H1 (cell line): Measurements from ENCODE around the gene CCDC174. TPM values are rescaled to one million over a fixed set of nuclear protein-coding genes. Genes with fewer than 3 reads are reported as not detected.

Experiments
- CTCF ChIA-PET: fragments of 300-600 bp; sonication (Branson Sonifier 250); formaldehyde crosslinking; loops from one replicate; lab custom pipeline; 2021; ENCODE audit not compliant: partially characterized antibody; lab: Charles Lee
- POLR2A ChIA-PET: fragments of 300-600 bp; sonication (Branson Sonifier 250); formaldehyde crosslinking; loops from one replicate; lab custom pipeline; 2021; ENCODE audit warnings: inconsistent platforms; ENCODE audit not compliant: partially characterized antibody; lab: Charles Lee
- DNase-seq, 2 experiments: peaks; one replicate each; pipeline versions ENCODE4 v3.0.0 to v3.0.0-alpha.2; 2010 to 2022; ENCODE audit warnings: low spot score in 2 of 2, low read depth in 1 of 2, mixed read lengths in 1 of 2
- FAIRE-seq: peaks from 2 replicates; lab custom pipeline; 2011; peaks lifted over from hg19 to GRCh38; lab: Jason Lieb, UNC
- H2AFZ ChIP-seq: 2 replicates; pipeline ENCODE4 v1.8.1; 2012; ENCODE audit warnings: low read length, inconsistent platforms
- H2AK5ac ChIP-seq: 2 replicates; pipeline ENCODE4 v1.6.1; 2013; ENCODE audit warnings: low read depth, low read length
- H2BK120ac ChIP-seq: replicated peaks from 2 replicates; pipeline ENCODE3; 2013; ENCODE audit warnings: low read depth, low read length, inconsistent platforms
- H2BK12ac ChIP-seq: 2 replicates; pipeline ENCODE4 v1.6.1; 2013; ENCODE audit warnings: low read depth, low read length
- H2BK15ac ChIP-seq: 2 replicates; pipeline ENCODE4 v1.6.1; 2013; ENCODE audit warnings: low read length
- H2BK20ac ChIP-seq: 2 replicates; pipeline ENCODE4 v1.6.1; 2013; ENCODE audit warnings: low read length
- H2BK5ac ChIP-seq: 2 replicates; pipeline ENCODE4 v1.6.1; 2013; ENCODE audit warnings: low read depth, low read length
- H3K14ac ChIP-seq: 2 replicates; pipeline ENCODE4 v1.6.1; 2013; ENCODE audit warnings: inconsistent platforms; ENCODE audit not compliant: insufficient read length
- H3K18ac ChIP-seq: 2 replicates; pipeline ENCODE4 v1.6.1; 2013; ENCODE audit warnings: low read length; ENCODE audit errors: extremely low read depth
- H3K23ac ChIP-seq: 2 replicates; pipeline ENCODE4 v1.6.1; 2013; ENCODE audit warnings: inconsistent platforms; ENCODE audit not compliant: insufficient read length
- H3K23me2 ChIP-seq: 2 replicates; pipeline ENCODE4 v1.6.1; 2013; ENCODE audit warnings: low read depth, low read length
- H3K27ac ChIP-seq: 2 replicates; pipeline ENCODE4 v1.6.1; 2011; ENCODE audit warnings: low read depth, low read length, inconsistent platforms
- H3K27me3 ChIP-seq, 4 experiments: replicated peaks in 1 of 4; 1 replicate in 1 of 4; 2 replicates in 3 of 4; pipeline versions ENCODE4 v1.6.1 to v1.8.1; 2011 to 2013; ENCODE audit warnings: low read length in 3 of 4, mild to moderate bottlenecking in 3 of 4, inconsistent platforms in 2 of 4, mixed read lengths in 2 of 4, moderate library complexity in 1 of 4; ENCODE audit not compliant: control insufficient read depth in 3 of 4, insufficient read depth in 3 of 4; ENCODE audit errors: extremely low read depth in 1 of 4
- H3K36me3 ChIP-seq, 4 experiments: 2 replicates each; pipeline versions ENCODE4 v1.6.1 to v1.8.1; 2011 to 2013; ENCODE audit warnings: mild to moderate bottlenecking in 4 of 4, low read length in 3 of 4, moderate library complexity in 2 of 4, control low read depth in 1 of 4, inconsistent platforms in 1 of 4; ENCODE audit not compliant: insufficient read depth in 4 of 4, control insufficient read depth in 2 of 4
- H3K4ac ChIP-seq: replicated peaks from 2 replicates; pipeline ENCODE3; 2013; ENCODE audit warnings: low read length, low read depth, mixed read lengths, inconsistent platforms; ENCODE audit not compliant: insufficient read length
- H3K4me1 ChIP-seq, 4 experiments: replicated peaks in 1 of 4; 1 replicate in 1 of 4; 2 replicates in 3 of 4; pipeline versions ENCODE4 v1.6.1 to v1.8.1; 2011 to 2013; ENCODE audit warnings: low read length in 3 of 4, inconsistent platforms in 2 of 4, mixed read lengths in 1 of 4; ENCODE audit not compliant: insufficient read depth in 4 of 4, control insufficient read depth in 3 of 4
- H3K4me2 ChIP-seq, 2 experiments: 2 replicates each; pipeline versions ENCODE4 v1.6.1 to v1.8.1; 2011 to 2013; ENCODE audit warnings: low read depth in 2 of 2, low read length in 2 of 2, control low read depth in 1 of 2, inconsistent platforms in 1 of 2, mild to moderate bottlenecking in 1 of 2; ENCODE audit not compliant: insufficient read depth in 1 of 2
- H3K4me3 ChIP-seq, 4 experiments: fragments of 200-600, 300-600 bp in 1 of 4; sonication (generic), shearing (Covaris generic), sonication (Bioruptor Twin) in 1 of 4; 2 replicates each; pipeline versions ENCODE4 v1.5.1 to v1.8.1; 2011 to 2016; ENCODE audit warnings: low read length in 4 of 4, low read depth in 3 of 4, control low read depth in 2 of 4, inconsistent platforms in 2 of 4, mild to moderate bottlenecking in 2 of 4, mixed read lengths in 1 of 4, moderate library complexity in 1 of 4; ENCODE audit not compliant: insufficient read depth in 2 of 4; ENCODE audit errors: extremely low read depth in 1 of 4
- H3K56ac ChIP-seq: replicated peaks from 2 replicates; pipeline ENCODE3; 2013; ENCODE audit warnings: low read depth, mild to moderate bottlenecking, mixed read lengths, low read length, inconsistent platforms; ENCODE audit not compliant: insufficient read length
- H3K79me1 ChIP-seq: 2 replicates; pipeline ENCODE4 v1.6.1; 2013; ENCODE audit warnings: low read depth, low read length, control low read depth
- H3K79me2 ChIP-seq, 2 experiments: 2 replicates each; pipeline versions ENCODE4 v1.6.1 to v1.8.1; 2012 to 2013; ENCODE audit warnings: low read length in 2 of 2, mild to moderate bottlenecking in 2 of 2, inconsistent platforms in 1 of 2; ENCODE audit not compliant: insufficient read depth in 2 of 2, control insufficient read depth in 1 of 2
- H3K9ac ChIP-seq, 4 experiments: replicated peaks in 1 of 4; 1 replicate in 1 of 4; 2 replicates in 3 of 4; pipeline versions ENCODE4 v1.6.1 to v1.8.1; 2011 to 2013; ENCODE audit warnings: low read depth in 3 of 4, low read length in 3 of 4, control low read depth in 2 of 4, mild to moderate bottlenecking in 2 of 4, moderate library complexity in 2 of 4, inconsistent platforms in 1 of 4; ENCODE audit errors: extremely low read depth in 1 of 4
- H3K9me3 ChIP-seq, 2 experiments: 2 replicates each; pipeline versions ENCODE4 v1.6.1 to v1.8.1; 2012 to 2013; ENCODE audit warnings: mild to moderate bottlenecking in 2 of 2, moderate library complexity in 2 of 2, control low read depth in 1 of 2, inconsistent platforms in 1 of 2, low read depth in 1 of 2, low read length in 1 of 2, mixed read lengths in 1 of 2; ENCODE audit not compliant: insufficient read depth in 2 of 2
- H4K20me1 ChIP-seq, 2 experiments: replicated peaks in 1 of 2; 2 replicates each; pipeline versions ENCODE3 to v1.8.1; 2011 to 2013; ENCODE audit warnings: inconsistent platforms in 2 of 2, low read length in 2 of 2, mild to moderate bottlenecking in 1 of 2; ENCODE audit not compliant: insufficient read depth in 2 of 2, control insufficient read depth in 1 of 2
- H4K5ac ChIP-seq: 2 replicates; pipeline ENCODE4 v1.6.1; 2013; ENCODE audit warnings: low read length, low read depth, mixed read lengths, inconsistent platforms; ENCODE audit not compliant: insufficient read length
- H4K8ac ChIP-seq: 2 replicates; pipeline ENCODE4 v1.8.0; 2013; ENCODE audit warnings: mild to moderate bottlenecking, moderate library complexity, low read length, inconsistent platforms; ENCODE audit not compliant: insufficient read depth; ENCODE audit errors: extremely low read depth
- H4K91ac ChIP-seq: replicated peaks from 2 replicates; pipeline ENCODE3; 2013; ENCODE audit warnings: low read length, mixed read lengths, inconsistent platforms; ENCODE audit not compliant: insufficient read length
- CBX5 ChIP-seq: fragments of 300-800, 300-1000 bp; sonication (generic); IDR thresholded peaks from 2 replicates; pipeline ENCODE4 v1.7.1; 2016; ENCODE audit warnings: antibody characterized with exemption, low read length, low read depth
- CREB1 ChIP-seq: IDR thresholded peaks from 2 replicates; pipeline ENCODE4 v1.6.1; 2012; ENCODE audit warnings: inconsistent platforms
- JUND ChIP-seq: IDR thresholded peaks from 2 replicates; pipeline ENCODE4 v1.6.1; 2011; ENCODE audit warnings: mild to moderate bottlenecking, improper control_type of control experiment, low read length
- NANOG ChIP-seq: IDR thresholded peaks from 2 replicates; pipeline ENCODE4 v1.6.1; 2011; ENCODE audit warnings: low read length, low read depth, mild to moderate bottlenecking, inconsistent platforms; ENCODE audit not compliant: insufficient read depth, poor library complexity, severe bottlenecking
- SP2 ChIP-seq: IDR thresholded peaks from 2 replicates; pipeline ENCODE4 v1.6.1; 2012; ENCODE audit warnings: mild to moderate bottlenecking, low read length, inconsistent platforms
- TEAD4 ChIP-seq: IDR thresholded peaks from 2 replicates; pipeline ENCODE4 v1.6.1; 2012; ENCODE audit warnings: low read depth, low read length, inconsistent platforms, mixed read lengths
- YY1 ChIP-seq: IDR thresholded peaks from 2 replicates; pipeline ENCODE4 v1.6.1; 2011; ENCODE audit warnings: low read depth, mild to moderate bottlenecking, low read length
- WGBS, 2 experiments: shearing (Covaris generic) in 1 of 2; methylation state at CpG; one replicate each; pipeline versions ENCODE4 v1.1.6 to v1.1.7; 2013 to 2015; ENCODE audit warnings: low lambda C conversion rate in 2 of 2, mixed read lengths in 2 of 2, inconsistent platforms in 1 of 2, low coverage in 1 of 2, missing lambda C conversion rate in 1 of 2; ENCODE audit not compliant: insufficient replicate concordance in 2 of 2, insufficient coverage in 1 of 2, insufficient read length in 1 of 2; ENCODE audit errors: extremely low coverage in 1 of 2, missing lambda C conversion rate in 1 of 2; 5-methylcytosine and 5-hydroxymethylcytosine counted together
- polyA plus RNA-seq, 7 experiments: library from polyadenylated mRNA; depleted of rRNA in 3 of 7; stranded (reverse) in 5 of 7; unstranded in 2 of 7; fragments of >200 nt in 5 of 7; fragments of 200-250 nt in 2 of 7; gene quantifications; 1 replicate in 5 of 7; 2 replicates in 1 of 7; 4 replicates in 1 of 7; pipeline versions ENCODE4 v1.2.1 to v1.2.3, GENCODE V29; 2011 to 2013; ENCODE audit warnings: missing spikeins in 2 of 7, mixed read lengths in 2 of 7
- total RNA-seq: library from RNA; stranded (reverse); fragmentation: NEBNext Ultra II Directional; extraction: Animal tissue kit (Norgen Biotek cat#: 25700); gene quantifications from 2 replicates; pipeline ENCODE4 v1.2.1, GENCODE V29; 2021
- TF ChIP-seq, protein P1 (sequence below): IDR thresholded peaks from 2 replicates; pipeline ENCODE4 v1.6.1; 2011; ENCODE audit warnings: low read depth, mild to moderate bottlenecking, low read length; ENCODE audit not compliant: insufficient read depth

CCDC174 gene
- total and polyA plus RNA-seq, 2 of the 8 experiments (the other 6 are each of a cell fraction or from before 2014, with no cell fraction given): 3.5 to 11.9 TPM

DNA sequence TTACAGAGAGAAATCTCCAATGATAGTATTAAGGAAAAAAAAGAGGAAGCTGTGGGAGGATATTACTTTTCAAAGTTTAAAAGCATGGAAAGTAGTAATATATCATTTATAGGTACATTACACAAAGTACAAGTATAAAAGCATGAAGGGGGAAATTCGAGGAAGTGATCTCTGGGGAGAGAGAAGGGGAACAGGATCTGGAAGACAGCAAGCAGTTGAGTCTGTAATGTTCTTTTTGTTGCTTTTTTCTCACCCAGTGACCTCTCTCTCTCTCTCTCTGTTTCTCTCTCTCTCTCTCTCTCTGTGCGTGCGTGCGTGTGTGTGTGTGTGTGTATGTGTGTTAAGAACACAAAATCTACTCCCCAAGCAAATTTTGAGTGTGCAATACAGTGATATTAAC, 33.6 kb downstream of the CCDC174 start:
- Histone ChIP-seq H3K4me3 (no peak overlapping the region), H2BK15ac (no peak overlapping the region), H3K36me3 (no peaks in the 10 kb centered on the region), H3K4me1 (no peaks in the 10 kb centered on the region), H3K14ac (no peak overlapping the region), H2AFZ (no peak overlapping the region), H3K9me3 (peaks cover 0 to 2% of the 10 kb centered on the region in 2 experiments; a peak in 1 of 4 replicates), H3K23me2 (no peaks in the 10 kb centered on the region), H4K20me1 (no peaks in the 10 kb centered on the region), H3K4ac (no peak overlapping the region), H3K27ac (no peak overlapping the region), H2BK20ac (no peak overlapping the region), H4K5ac (no peak overlapping the region), H2BK12ac (no peak overlapping the region), H2BK5ac (no peak overlapping the region), H3K27me3 (no peaks in the 10 kb centered on the region; a peak in 1 of 7 replicates), H3K79me1 (no peaks in the 10 kb centered on the region), H2AK5ac (no peak overlapping the region), H3K56ac (no peak overlapping the region), H3K23ac (no peak overlapping the region), H4K8ac (no peak overlapping the region), H2BK120ac (no peak overlapping the region), H4K91ac (no peak overlapping the region), H3K79me2 (no peaks in the 10 kb centered on the region), H3K18ac (no peak overlapping the region), H3K4me2 (no peak overlapping the region), H3K9ac (no peak overlapping the region)
- TF ChIP-seq NANOG (no peak), JUND (no peak), YY1 (no peak), TEAD4 (no peak), CBX5 (no peak), CREB1 (no peak), SP2 (no peak)
- TF ChIP-seq, protein P1, sequence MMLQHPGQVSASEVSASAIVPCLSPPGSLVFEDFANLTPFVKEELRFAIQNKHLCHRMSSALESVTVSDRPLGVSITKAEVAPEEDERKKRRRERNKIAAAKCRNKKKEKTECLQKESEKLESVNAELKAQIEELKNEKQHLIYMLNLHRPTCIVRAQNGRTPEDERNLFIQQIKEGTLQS: no peak
- CTCF ChIA-PET: interaction anchor here (0.7 to 5.0 kb wide), 2 partner anchors 10 to 89 kb away, joined by 3 to 44 read pairs; partner anchors contain the start of gene C3orf20
- POLR2A ChIA-PET: no interaction called here
- FAIRE-seq (no peak), DNase-seq (no peak)
- 54% methylated on average over 4 of the region's 4 CpGs; no CpG with 5 or more reads in 1 of the 2 experiments for WGBS, 2 experiments
